Measurements from ENCODE around the gene PHKG2.
"Not testable (repeated sequence)": the region's sequence is repeated elsewhere in the genome, so short reads cannot be mapped to it uniquely, and the experiment has no call there.

Gene PHKG2

GRCh38 chr16:30747799-30748633 lies at the start of gene PHKG2:
TSS of gene PHKG2 (plus strand) at chr16:30748425. CDS start at chr16:30748821, 396 bp downstream.
- peak; percentile 98 for DNase-seq (ENCODE audit: low read depth)

GRCh38 chr16:30698816-30699614 lies 49.2 kb upstream of the PHKG2 start, which contains the start of gene SRCAP:
TSS of gene SRCAP (plus strand) at chr16:30699171. CDS start at chr16:30700825, 1,654 bp downstream.
- DNase-seq (ENCODE audit: low read depth), result peak; percentile 82

GRCh38 chr16:30699615-30700099 lies 48.6 kb upstream of the PHKG2 start:
- DNase-seq (ENCODE audit: low read depth), result no peak

DNA sequence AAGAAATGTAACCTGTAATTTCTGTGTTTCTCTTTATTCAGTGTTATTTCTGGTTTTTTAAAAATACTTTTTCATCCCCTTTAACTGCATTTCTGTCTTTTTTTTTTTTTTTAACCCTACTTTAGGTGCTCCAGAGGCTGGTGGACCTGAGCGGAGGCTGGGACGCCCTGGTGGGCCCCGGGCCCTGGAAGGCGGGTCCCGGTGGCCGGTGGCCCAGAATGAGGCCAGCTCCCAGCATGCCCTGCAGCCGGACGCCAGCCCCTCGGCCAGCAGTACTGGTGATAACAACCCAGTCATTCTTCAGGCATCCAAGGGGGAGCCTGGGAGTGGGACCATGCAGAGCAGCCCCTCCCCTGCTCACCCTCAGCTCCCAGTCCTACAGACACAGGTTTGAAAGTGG lies 47.7 kb upstream of the PHKG2 start:
- no peak for DNase-seq (ENCODE audit: low read depth)

DNA sequence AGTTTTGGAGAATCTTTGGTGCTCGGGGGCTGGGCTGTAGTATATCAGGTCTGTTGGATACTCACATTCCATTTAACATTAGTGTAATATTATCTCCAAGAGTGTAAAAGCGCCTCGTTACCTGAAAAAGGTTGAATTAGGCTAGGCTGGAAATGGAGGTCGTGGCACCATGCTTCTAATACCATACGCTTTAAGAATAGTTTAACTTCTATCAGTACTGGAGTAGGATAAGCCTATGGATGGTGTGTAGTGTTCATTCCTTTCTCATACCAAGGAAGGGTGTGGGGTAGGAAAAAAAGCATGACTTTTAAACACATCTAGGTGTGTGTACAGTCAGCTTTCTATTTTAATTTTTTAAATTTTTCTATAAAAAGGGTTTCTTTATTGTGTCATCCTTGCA lies 47.3 kb upstream of the PHKG2 start:
- no peak for DNase-seq (ENCODE audit: low read depth)

DNA sequence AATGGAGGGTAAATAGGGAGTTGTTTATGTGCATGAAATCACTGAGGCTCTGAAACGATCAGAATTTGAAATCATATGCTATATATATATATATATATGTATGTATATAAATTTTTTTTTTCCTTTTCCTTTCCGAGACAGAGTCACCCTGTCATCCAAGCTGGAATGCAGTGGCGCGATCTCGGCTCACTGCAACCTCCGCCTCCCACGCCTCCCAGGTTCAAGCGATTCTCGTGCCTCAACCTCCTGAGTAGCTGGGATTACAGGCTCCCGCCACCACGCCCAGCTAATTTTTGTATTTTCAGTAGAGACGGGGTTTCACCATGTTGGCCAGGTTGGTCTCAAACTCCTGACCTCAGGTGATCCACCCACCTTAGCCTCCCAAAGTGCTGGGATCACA lies 45.2 kb upstream of the PHKG2 start:
- DNase-seq (ENCODE audit: low read depth), result not testable (repeated sequence)

GRCh38 chr16:30703971-30704370 lies 44.3 kb upstream of the PHKG2 start:
- no peak for DNase-seq (ENCODE audit: low read depth)

GRCh38 chr16:30706046-30706445 lies 42.2 kb upstream of the PHKG2 start:
- no peak for DNase-seq (ENCODE audit: low read depth)

DNA sequence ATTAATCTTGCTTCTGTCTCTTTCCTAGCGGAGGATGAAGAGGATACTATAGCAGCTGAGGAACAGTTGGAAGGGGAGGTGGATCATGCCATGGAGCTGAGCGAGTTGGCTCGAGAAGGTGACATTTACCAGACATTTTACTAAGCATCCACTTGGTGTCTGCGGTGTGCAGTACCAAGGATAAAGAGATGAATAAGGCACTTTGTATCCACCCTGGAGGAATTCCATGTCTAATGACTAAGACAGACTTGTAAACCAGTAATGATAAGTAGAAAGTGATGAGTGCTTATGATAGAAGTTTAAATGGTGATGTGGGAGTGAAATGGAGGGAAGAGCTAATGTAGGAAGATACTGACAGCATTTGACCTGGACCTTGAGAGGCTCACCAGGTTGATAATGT lies 37.3 kb upstream of the PHKG2 start:
- no peak for DNase-seq (ENCODE audit: low read depth)

- DNase-seq (ENCODE audit: low read depth), result no peak
These were observed 36.5 kb upstream of the PHKG2 start for GRCh38 chr16:30711712-30712111.

GRCh38 chr16:30715750-30716445 lies 32.3 kb upstream of the PHKG2 start:
- DNase-seq (ENCODE audit: low read depth), result peak; percentile 19

- no peak for DNase-seq (ENCODE audit: low read depth)
These were observed 28.1 kb upstream of the PHKG2 start for GRCh38 chr16:30720086-30720485.

- DNase-seq (ENCODE audit: low read depth), result no peak
These were observed 27.5 kb upstream of the PHKG2 start for GRCh38 chr16:30720694-30721093.

GRCh38 chr16:30721167-30721566 lies 27.1 kb upstream of the PHKG2 start:
- DNase-seq (ENCODE audit: low read depth), result no peak

DNA sequence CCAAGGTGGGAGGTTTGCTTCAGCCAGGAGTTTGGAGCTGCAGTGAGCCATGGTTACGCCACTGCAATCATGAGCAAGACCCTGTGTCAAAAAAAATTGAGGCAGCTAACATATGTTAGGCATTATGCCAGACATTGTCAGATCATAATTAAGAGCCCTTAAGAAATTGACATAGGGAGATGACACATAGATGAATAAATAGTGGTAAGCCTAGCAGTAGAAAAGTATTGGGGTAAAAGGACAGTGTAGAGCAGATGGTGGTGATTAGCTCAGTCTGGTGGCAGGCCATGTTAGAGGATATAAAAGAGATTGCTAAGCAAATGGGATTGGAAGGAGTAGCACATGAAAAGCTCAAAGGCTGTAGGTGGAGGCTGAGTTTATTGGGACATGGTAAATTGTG lies 26.6 kb upstream of the PHKG2 start:
- DNase-seq (ENCODE audit: low read depth), result no peak

GRCh38 chr16:30722443-30722842 lies 25.8 kb upstream of the PHKG2 start:
- no peak for DNase-seq (ENCODE audit: low read depth)

- no peak for DNase-seq (ENCODE audit: low read depth)
These were observed 25.3 kb upstream of the PHKG2 start for GRCh38 chr16:30722916-30723315.

DNA sequence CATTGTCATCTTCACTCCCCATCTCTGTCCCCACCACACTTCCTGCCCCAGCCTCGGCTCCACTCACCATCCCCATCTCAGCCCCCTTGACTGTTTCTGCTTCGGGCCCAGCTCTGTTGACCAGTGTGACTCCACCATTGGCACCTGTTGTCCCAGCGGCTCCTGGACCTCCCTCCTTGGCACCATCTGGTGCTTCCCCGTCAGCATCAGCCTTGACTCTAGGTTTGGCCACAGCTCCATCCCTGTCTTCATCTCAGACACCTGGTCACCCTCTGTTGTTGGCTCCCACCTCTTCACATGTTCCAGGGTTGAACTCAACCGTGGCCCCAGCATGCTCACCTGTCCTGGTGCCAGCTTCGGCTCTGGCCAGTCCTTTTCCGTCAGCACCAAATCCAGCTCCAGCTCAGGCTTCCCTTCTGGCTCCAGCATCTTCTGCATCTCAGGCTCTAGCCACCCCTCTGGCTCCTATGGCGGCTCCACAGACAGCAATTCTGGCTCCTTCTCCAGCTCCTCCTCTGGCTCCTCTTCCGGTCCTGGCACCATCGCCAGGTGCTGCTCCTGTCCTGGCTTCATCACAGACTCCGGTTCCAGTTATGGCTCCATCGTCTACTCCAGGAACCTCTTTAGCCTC lies 24.4 kb upstream of the PHKG2 start:
- DNase-seq (ENCODE audit: low read depth), result no peak

DNA sequence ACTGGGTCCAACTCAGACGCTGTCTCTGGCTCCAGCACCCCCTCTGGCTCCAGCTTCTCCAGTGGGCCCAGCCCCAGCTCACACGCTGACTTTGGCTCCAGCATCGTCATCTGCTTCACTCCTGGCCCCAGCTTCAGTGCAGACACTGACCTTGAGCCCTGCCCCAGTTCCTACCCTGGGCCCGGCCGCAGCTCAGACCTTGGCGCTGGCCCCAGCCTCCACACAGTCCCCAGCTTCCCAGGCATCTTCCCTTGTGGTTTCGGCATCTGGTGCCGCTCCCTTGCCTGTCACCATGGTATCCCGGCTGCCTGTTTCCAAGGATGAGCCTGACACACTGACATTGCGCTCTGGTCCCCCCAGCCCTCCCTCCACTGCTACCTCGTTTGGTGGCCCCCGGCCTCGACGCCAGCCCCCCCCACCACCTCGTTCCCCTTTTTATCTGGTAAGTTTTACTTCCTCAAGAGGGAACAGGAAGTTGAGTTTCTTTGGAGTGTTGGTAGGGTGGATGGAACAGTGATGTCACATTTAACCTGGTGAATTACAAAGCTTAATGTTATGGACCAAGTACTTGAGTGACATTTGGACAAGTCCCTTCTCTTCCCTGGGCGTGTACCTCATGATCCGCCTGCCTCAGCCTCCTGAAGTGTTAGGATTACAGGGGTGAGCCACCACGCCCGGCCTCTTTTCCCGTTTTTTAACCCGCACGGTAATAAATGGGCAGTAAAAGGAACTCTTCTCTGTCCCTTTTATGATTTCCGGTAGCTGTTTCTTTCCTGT lies 23.4 kb upstream of the PHKG2 start:
- no peak for DNase-seq (ENCODE audit: low read depth)

DNA sequence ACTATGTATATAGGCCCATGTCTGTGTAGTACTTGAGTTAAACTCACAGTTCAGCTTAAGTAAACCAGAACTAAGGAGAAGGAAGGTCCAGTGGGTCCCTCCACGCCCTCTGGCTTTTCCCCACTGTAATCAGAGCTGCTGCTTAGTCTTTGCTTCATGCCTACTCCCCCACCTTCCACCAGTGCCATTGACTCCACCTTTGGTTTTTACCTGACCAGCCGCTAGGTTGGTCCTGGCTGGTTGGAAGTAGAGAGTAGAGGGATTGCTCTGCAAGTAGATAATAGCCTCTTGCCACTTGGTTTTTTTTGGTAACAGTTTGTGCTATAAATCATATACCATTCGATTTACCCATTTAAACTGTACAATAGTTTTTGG lies 22.8 kb upstream of the PHKG2 start:
- no peak for DNase-seq (ENCODE audit: low read depth)

DNA sequence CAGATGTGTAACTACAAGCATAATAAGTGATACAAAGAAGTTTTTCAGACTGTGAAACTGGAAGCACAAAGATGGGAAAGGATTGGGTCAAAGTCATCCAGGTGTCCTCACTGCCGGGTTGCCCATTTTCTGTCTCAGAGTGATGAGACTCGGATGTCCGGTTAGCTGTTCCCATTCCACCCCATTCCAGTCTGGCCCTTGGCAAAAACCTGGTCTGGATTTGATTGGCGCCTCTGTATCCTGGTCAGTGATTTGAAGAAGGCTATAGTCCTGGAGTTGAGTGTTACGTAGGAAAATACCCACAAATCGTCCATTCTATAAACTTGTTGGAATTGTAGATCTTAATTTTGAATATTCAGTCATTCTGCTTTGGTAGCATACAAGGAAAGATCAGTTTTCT lies 19.9 kb upstream of the PHKG2 start:
- DNase-seq (ENCODE audit: low read depth), result no peak

All from stimulated activated CD8-positive, alpha-beta memory T cell treated with anti-CD3 and anti-CD28 coated beads, Interleukin-4, amount 100 ng/mL, for 24 hours (primary cell).